ES-I3 (cell line): ENCODE results near the gene RNF208.

Experiments used
- H3K36me3 ChIP-seq: 2 replicates; pipeline ENCODE4 v1.6.1; 2013; ENCODE audit warnings: mild to moderate bottlenecking, low read length, control low read depth, moderate library complexity; ENCODE audit not compliant: insufficient read depth
- H3K4me1 ChIP-seq: 2 replicates; pipeline ENCODE4 v1.6.1; 2013; ENCODE audit warnings: mild to moderate bottlenecking, control low read depth, low read length; ENCODE audit not compliant: insufficient read depth
- H3K9ac ChIP-seq: 2 replicates; pipeline ENCODE4 v1.6.1; 2013; ENCODE audit warnings: low read depth, mild to moderate bottlenecking, low read length, moderate library complexity
- H3K9me3 ChIP-seq: 2 replicates; pipeline ENCODE4 v1.6.1; 2013; ENCODE audit warnings: mild to moderate bottlenecking, low read length, moderate library complexity; ENCODE audit not compliant: control insufficient read depth, insufficient read depth

RNF208 gene

DNA sequence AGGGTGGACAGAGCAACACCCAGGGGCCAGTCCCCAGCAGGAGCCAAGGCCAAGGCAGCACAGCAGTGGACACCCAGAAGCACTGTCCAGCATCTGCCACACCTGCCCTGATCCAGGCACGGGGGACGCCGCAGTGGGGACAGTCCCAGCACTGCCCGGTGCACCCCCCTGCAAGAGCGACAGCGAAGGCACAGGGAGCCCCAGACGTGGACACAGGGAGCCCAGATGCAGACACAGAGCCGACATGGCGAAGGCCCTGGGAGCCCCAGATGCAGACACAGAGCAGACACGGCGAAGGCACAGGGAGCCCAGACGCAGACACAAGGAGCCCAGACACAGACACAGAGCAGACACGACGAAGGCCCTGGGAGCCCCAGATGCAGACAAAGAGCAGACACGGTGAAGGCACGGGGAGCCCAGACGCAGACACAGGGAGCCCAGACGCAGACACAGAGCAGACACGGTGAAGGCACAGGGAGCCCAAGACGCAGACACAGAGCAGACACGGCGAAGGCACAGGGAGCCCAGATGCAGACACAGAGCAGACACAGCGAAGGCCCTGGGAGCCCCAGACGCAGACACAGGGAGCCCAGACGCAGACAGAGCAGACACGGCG is 38.0 kb downstream of the RNF208 start:
- Histone ChIP-seq H3K9me3 (no peaks in the 10 kb centered on the region), H3K36me3 (peaks cover 8% of the 10 kb centered on the region; the same call in 1 of the 2 replicates), H3K4me1 (no peaks in the 10 kb centered on the region; the same call in 1 of the 2 replicates), H3K9ac (no peak overlapping the region)

DNA sequence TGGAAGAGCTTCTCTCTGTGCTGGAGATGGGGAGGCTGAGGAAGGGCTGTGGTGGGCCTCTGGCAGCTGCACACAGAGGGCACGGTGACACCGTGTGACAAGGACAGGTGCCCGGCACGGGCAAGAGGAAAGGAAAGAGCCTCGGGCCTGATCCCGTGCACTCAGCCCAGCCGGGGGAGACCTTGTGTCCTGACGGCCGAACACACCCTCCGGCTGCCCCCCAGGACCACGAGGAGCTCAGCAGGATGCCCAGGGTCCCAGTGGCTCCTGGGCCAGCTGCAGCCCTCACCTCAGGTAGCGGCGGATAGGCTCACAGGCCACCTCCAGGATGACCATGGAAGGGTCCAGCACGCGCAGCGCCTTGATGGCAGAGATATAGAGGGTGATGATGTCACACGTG is 39.2 kb downstream of the RNF208 start:
- H3K9ac ChIP-seq, result no peak overlapping the region
- peaks cover 8% of the 10 kb centered on the region; the same call in 1 of the 2 replicates for H3K36me3 ChIP-seq
- H3K4me1 ChIP-seq, result no peaks in the 10 kb centered on the region; the same call in 1 of the 2 replicates
- no peaks in the 10 kb centered on the region for H3K9me3 ChIP-seq

DNA sequence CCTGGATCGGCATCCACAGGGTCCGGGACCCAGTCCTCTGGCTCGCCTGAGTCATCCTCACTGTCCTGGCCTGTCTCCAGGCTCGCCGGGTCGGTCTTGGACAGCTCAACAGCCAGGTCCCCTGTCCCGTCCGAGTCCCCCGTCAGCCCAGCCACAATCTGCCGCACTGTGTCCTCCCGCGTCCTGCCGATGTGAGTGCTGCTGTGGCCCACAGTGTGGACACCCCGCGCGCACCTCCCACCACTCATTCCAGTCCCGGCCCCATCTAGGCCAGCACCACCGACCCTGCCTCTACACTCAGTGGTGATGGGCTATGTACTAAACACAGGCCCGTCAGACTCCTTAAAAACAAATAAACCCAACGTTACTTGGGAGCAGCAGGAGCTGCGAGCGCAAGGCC is 40.4 kb downstream of the RNF208 start:
- H3K9me3 ChIP-seq, result no peaks in the 10 kb centered on the region
- no peak overlapping the region for H3K9ac ChIP-seq
- peaks cover 8% of the 10 kb centered on the region; the same call in 1 of the 2 replicates for H3K36me3 ChIP-seq
- no peaks in the 10 kb centered on the region for H3K4me1 ChIP-seq

DNA sequence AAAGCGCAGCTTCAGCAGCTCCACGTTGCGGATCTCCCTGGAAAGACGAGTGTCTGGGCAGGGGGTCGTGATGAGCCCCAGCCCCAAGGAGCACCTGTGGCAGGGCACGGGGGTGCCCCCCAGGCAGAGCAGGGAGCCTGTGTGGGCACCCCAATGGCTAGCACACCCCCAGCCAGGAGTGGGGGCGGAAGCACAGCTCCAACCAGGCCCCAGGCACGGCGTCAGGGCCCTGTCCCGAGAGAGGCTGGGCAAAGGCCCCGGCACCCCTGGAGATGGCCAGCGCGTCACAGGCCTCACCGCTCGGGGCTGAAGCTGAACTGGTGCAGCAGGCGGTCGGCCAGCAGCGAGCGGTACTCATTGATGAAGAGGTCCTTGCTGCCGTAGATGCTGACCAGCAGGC is 41.5 kb downstream of the RNF208 start:
- Histone ChIP-seq H3K4me1 (no peaks in the 10 kb centered on the region), H3K36me3 (peaks cover 8% of the 10 kb centered on the region; the same call in 1 of the 2 replicates)

DNA sequence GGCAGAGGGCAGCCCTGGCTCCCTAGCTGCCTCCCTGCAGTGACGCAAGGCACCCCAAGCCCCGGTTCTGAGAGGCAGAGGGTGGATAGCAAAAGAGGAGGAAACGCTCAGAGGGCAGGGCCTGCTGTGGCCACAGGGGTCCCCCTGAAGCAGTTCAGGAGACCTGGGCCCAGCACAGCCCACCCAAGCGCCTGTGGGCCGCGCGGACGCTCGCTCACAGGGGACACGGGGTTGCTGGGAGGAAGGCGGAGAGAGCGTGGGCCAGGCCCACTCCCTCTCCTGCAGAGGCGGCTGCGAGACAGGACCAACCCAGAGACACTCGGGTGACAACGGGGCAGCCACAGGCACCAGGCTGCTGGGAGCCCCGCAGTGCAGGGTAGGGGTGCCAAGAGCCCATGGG is 42.3 kb downstream of the RNF208 start:
- H3K36me3 ChIP-seq, result peaks cover 8% of the 10 kb centered on the region; the same call in 1 of the 2 replicates
- no peaks in the 10 kb centered on the region for H3K9me3 ChIP-seq
- H3K4me1 ChIP-seq, result no peaks in the 10 kb centered on the region
- H3K9ac ChIP-seq, result no peak overlapping the region

More for the DNA sequence above, 41.5 kb downstream of the RNF208 start:
- Histone ChIP-seq H3K9ac (no peak overlapping the region), H3K9me3 (no peaks in the 10 kb centered on the region)

DNA sequence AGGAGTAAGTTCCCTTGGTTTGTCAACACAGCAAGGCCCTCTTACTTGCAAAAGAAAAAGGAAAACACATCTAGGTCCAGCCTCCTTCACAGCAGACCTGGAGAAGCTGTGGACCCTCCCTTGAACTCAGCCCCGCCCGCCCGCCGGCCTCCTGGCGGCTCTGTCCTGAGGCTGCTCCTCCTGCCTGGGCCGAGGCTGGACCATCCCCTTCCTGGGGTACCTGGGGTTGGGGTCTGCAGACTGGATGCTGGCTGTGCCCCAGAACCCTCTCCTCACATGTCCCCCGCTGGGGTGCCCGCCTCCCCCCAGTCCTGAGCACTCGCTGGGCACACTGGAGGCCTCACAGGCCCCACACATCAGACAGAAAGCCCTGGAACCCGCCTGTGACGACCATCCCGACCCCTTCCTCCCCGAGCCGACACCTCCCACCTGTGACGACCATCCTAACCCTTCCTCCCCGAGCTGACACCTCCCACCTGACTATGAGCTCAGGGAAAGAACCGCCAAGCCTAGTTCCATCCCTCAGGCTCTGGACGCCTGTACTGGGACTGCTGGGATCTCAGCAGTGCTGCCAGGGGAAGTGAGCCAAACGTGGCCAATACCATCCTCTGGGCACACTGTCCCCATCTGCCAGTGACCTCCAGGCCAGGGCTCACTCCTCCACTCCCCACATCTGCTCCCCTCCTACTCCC is 43.0 kb downstream of the RNF208 start:
- Histone ChIP-seq H3K9me3 (no peaks in the 10 kb centered on the region), H3K4me1 (no peaks in the 10 kb centered on the region), H3K9ac (no peak overlapping the region), H3K36me3 (peaks cover 8% of the 10 kb centered on the region; the same call in 1 of the 2 replicates)

DNA sequence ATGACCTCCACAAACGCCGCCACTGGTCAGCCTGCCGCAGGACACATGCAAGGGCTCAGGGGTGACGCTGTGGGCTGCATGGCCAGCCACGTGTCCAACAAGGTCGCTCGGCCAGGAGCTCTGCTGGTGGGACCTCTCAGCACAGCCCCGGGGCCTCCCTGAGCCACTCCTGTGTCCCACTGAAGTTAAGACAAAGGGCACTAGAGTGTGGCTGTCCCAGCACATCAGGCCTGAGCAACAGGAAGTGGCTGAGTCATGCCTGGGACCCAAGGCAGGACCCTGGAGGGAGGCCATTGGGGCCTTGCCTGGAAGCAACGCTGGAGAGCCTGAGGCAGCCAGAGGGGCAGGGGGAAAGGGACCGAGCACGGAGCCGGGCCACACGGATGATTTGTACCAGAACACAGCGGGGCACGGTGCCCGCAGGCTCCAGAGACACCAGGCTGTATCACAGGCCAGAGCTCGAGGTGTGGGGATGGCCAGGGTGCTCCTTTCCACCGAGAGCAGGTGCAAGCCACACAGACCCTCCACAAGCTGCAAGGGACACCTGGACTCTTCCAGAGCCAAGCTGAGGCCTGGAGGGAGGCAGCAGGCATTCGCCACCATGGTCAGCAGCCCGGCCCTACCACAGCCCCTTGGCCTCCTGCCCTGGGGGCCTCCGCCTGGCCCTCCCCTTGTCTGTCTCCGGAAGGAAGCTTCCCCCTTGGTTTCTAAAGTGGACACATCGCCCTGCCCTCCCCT is 43.7 kb downstream of the RNF208 start:
- H3K4me1 ChIP-seq, result no peaks in the 10 kb centered on the region
- no peak overlapping the region for H3K9ac ChIP-seq
- H3K9me3 ChIP-seq, result no peaks in the 10 kb centered on the region
- H3K36me3 ChIP-seq, result peaks cover 8% of the 10 kb centered on the region; the same call in 1 of the 2 replicates

DNA sequence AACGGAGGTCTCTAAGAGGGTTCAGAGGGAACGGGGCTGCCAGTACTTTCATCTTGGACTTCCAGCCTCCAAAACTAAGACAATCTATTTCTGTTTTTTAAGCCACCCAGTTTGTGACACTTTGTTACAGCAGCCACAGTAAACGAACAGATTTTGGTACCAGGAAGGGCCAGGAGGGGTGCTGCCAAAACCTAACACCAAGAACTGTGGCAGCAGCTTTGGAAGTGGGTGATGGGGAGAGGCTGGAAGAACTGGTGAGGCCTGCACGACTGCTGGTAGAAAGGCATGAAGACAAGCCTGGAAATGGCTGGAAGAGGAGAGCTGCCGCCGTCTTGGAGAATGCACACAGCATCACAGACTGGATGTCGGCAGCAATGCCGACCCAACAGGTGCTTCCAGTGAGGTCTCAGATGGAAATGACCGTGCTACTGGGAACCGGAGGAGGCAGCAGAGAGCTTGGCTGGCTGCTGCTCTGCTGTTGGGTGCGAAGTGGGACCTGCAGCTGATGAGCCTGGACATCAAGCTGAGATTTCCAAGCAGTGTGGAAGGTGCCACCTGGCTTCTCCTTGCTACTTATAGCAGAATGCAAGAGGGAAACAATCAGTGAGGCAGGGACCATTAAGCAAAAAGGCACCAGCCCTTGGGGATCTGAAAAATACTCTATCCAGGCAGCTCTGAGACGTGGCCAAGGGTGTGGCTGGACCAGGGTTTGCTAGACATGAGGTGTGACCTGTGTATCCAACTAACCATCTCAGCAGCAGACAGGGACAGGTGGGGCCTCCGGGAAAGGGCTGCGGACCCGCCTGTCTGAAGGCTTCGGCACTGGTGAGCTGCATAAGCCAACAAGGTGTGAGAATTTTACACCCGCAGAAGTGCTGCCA is 45.5 kb downstream of the RNF208 start:
- no peak overlapping the region for H3K9ac ChIP-seq
- H3K36me3 ChIP-seq, result peaks cover 8% of the 10 kb centered on the region; the same call in 1 of the 2 replicates
- no peaks in the 10 kb centered on the region for H3K4me1 ChIP-seq
- no peaks in the 10 kb centered on the region for H3K9me3 ChIP-seq

DNA sequence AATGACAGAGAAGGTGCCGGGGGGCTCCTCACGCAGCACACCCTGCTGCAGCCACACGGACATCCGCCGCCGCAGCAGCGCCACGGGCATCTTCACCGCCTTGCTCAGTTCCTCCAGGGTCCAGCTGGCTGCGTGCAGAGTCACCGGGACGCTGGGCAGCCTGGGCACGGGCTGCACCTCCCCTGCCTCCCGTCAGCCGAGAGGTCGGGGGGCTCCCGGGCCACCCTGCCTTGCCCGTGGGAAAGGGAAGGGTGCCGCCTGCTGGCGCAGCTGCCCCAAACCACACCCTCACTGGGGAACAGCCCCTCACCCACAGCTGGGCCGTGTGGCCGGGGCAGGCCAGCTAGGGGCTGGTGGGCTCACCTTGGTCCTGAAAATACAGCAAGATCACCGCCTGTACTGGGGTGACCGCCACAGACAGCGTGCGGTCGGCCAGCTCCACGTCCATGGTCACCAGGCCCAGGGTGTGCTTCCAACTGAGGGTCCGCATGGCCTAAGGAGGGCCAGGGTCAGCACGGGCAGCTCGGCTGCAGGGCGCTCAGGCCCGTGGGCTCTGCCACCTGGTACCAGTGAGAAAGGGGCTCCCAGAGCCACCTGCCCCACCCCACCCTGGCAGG is 46.6 kb downstream of the RNF208 start:
- no peaks in the 10 kb centered on the region; the same call in 1 of the 2 replicates for H3K36me3 ChIP-seq
- no peak overlapping the region for H3K9ac ChIP-seq
- no peaks in the 10 kb centered on the region for H3K9me3 ChIP-seq
- H3K4me1 ChIP-seq, result no peaks in the 10 kb centered on the region

DNA sequence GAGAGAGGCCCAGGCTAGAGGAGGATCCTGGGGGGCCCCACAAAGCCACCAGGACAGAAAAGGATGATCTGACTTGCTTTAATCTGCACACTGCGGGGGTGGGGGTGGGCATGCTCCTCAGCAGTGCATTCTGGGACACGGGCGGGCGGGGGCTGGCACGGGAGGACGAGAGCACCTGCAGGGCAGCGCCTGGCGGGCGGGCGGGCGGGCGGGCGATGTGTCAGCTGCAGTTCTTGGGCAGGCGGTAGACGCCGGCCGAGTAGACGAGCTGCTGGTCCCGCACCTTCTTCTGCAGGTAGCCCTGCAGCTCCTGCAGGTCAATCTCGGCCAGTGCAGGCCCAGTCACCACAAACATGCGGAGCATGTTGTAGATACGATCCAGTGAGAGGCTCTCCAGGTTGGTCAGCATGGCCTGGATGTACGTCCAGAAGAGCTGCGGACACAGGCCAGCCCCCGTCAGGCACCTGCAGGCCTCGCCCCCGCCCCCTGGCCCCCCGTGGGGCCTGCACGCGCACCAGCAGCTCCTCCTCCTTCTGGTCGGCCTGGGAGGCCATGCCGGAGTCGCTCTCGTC is 47.2 kb downstream of the RNF208 start:
- Histone ChIP-seq H3K9me3 (no peaks in the 10 kb centered on the region), H3K9ac (no peak overlapping the region), H3K36me3 (no peaks in the 10 kb centered on the region), H3K4me1 (no peaks in the 10 kb centered on the region)

DNA sequence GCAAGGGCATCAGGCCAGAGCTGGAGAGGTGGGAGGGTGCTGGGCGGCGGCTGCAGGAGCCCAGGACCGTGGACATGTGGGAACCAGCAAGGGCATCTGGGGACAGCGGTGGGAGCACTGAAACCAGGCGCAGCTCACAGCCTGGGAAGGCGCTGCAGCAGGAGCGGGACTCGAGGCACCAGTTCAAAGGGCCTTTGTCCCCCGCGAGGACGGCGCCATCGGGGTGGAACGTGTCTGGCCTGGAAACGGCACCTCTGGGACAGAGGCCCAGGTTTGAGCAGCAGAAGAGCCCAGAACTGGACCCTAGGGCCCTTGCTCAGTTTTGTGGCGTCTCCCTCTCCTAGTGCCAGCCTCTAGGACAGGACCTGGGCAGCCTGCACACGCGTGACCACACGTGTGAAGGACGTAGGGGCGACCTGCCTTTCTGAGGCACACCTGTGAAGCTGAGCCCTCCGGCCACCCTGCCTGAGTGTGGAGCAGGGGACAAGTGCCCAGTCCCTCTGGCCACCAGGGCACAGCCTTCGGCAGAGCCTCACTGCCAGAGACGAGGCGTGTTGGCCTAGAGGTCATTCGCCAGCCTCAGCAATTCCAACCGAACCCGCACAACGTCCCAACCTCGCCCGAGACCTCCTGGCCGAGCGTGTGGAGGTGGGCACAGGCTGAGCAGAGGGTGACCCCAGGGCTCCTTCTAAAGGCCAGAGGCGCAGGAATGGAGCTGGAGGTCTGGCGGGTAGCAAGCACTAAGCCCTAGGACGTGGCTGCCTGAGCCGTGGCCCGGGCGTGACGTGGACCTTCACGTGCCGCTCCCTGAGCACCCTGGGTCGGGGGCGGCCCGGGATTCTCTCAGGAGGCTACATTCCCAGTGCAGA is 48.0 kb downstream of the RNF208 start:
- Histone ChIP-seq H3K9me3 (no peaks in the 10 kb centered on the region), H3K36me3 (no peaks in the 10 kb centered on the region), H3K9ac (no peak overlapping the region), H3K4me1 (no peaks in the 10 kb centered on the region)

DNA sequence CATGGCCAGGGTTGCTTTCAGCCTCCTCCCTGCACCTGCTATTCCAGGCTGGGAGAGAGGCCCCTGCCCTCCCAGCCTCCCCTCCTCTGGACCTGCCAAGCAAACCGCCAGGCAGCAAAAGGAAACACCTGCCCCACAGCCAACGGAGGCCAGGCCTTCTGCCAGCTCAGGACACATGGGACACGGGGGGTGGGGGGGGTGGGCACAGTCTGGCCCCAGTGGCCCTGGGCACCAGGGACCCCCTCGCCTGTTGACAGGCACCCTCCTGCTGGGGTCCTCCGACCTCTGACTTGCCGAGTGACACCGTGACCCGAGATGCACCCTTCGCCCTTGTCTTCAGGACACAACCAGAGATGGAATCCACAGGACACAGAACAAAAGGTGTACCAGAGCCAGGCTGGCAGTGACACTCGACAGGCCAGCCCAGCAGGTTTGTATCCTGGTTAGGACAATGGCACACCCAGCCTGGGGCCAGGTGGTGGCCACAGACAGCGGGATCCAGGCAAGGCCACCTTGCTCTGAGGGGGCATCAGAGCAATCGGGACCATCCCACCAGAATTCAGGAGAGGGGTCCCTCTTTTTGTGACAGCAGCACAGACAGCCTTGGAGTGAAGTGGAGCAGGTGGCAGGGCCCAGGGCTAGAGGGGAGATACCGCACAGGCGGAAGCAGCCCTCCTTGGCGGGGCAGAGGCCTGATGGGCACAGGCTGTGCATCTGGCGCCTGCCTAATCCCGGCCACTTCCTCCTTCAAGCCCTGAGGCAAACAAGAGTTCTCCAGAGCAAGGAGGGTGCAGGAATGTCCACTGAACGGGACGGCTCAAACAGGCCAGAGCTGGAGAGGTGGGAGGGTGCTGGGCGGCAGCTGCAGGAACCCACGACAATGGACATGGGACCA is 48.9 kb downstream of the RNF208 start:
- no peaks in the 10 kb centered on the region for H3K9me3 ChIP-seq
- H3K9ac ChIP-seq, result no peak overlapping the region
- H3K36me3 ChIP-seq, result no peaks in the 10 kb centered on the region
- no peaks in the 10 kb centered on the region for H3K4me1 ChIP-seq
